ENCODE measurements around the gene FAM135A.
"Not testable (repeated sequence)": the region's sequence is repeated elsewhere in the genome, so short reads cannot be mapped to it uniquely, and the experiment has no call there.

FAM135A gene

DNA sequence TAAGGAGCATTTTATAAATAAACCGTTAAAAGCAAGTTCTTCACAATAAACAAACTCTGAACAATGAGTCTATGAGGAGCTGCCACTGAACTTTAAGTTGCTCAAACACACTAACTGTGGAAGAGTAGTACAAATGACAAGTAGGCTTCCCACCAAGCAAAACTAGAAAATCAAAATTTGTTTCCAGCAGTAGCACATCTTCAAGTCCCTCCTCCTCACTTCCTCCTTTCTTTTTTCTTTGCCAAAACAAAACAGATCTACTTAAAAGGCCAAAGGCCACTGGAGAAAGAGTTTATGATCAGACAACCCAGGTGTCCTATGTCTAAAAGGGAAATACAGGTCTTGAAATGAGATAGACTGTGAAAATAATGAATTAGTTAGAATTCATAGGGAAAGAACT is 17.1 kb upstream of the FAM135A start:
- DNase-seq (ENCODE audit: low read depth in 2 of 2), result no peak

DNA sequence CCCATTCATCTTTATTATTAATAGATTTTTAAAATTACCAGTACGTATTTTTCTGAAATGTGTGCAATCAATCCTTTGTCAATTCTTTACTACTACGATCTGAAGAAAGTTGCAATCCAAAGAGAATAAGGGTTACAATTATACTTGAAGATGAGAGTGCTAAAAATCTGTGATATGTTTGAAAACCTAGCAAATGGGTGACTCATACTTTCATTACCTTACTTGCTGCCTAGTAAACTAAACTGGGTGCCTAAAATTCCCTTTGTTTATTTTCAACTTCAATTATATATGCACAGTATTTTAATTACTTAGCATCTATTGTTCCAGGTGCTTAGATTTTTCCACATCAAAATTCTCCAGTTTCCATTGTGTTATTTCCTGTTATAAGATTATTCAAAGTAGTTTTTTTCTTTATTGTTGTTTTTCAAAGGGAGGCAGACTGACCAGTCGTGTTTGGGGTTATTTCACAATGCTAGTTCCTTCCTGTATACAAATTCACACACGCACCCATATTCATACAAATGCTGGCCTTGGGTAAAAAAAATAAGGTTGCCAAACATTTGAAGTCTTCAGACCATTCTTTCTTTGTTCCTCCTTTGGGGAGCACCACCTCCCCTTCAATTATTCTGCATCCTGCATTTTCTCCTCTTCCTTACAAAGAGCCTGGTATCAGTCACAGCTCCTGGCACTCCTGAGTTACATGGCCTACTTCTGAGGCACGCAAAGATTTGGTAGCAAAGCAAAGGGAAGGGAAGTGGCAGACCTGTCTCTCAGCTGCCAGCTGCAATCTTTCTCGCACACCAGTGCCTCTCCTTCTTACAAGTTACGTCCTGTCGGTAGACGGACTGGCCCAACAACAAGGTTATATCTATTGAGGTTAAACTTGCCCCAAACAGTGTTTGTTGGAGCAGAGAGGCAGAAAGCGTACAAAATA is 16.2 kb upstream of the FAM135A start:
- no peak for DNase-seq (ENCODE audit: low read depth in 2 of 2)

- DNase-seq (ENCODE audit: low read depth in 2 of 2), result no peak
Observed at GRCh38 chr6:70398783-70399728, 14.3 kb upstream of the FAM135A start.

- no peak for DNase-seq (ENCODE audit: low read depth in 2 of 2)
Observed at GRCh38 chr6:70404658-70405057, 8.7 kb upstream of the FAM135A start.

GRCh38 chr6:70409216-70409615 is 4.1 kb upstream of the FAM135A start:
- no peak for DNase-seq (ENCODE audit: low read depth in 2 of 2)

DNA sequence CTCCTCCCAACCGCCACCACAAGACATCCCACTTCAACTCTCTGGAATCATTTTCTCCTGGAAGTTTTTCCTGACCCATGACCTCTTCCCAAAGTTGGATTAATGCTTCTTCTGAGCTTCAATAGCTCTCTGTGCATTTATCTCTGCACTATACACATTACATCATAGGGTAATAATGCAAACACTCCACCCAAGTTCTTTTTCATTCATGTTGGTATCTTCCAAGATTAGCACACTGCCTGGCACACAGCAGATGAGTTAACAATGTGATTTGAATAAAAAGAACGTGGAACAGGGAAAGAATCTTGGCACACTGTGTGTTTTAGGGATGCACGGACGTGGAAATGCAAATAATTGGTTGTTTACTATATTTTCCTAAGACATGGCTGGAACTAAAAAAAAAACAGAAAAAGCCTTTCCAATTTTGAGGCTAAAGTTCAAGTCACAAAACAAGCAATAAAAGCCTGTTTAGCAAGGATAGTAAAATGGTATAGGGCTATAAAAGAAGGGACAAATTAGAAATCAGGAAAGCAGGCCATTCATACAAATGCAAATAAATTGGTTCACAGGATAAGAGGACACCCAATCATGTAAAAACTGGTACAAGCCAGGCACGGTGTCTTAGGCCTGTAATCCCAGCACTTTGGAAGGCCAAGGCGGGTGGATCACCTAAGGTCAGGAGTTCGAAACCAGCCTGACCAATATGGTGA is 1.6 kb upstream of the FAM135A start:
- DNase-seq (ENCODE audit: low read depth in 2 of 2), result no peak

GRCh38 chr6:70412252-70413113 is 825 bp upstream of the FAM135A start:
- DNase-seq (ENCODE audit: low read depth in 2 of 2), result no peak

DNA sequence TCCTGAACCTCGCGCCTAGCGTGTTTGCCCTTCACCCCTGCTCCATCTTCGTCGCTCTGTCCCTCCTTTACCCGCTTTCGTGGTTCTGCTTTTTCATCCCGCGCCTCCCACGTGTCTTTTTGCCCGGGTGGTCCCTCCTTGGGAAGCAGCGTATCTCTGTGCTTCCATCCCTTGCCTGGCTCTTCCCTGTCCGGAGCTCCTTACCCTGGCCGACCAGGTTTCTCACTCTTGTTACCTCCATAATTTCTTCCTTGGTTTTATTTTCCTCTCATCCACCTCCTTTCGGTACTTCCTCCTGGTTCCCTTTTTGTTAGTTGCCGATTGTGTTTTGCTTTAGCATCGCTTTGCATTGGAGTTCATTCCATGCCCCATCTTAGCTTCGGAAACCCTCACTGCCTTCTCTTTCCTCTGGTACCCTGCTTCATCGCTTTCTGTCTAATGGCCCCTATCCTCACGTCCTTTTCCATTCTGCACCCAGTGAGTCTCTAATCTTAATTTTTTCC is 735 bp downstream of the FAM135A start:
- no peak for DNase-seq (ENCODE audit: low read depth in 2 of 2)

DNA sequence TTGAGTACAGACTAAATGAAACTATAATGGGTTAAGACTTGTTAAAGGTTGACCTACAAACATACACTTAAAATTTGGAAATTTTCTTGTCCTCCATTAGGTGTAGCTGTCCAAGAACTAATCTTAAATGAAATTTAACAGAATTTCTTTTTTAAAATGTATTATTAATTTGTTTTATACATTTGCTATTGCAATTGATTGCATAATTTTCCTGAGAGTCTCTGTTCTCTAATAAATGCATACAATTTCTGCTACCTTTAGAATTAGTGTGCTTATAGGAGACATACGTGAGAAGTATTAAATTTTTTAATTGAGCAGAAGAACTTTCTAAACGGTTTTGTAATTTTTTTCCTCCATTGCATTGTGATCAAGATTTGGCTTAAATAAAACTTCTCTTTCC is 1.5 kb downstream of the FAM135A start:
- no peak for DNase-seq (ENCODE audit: low read depth in 2 of 2)

- DNase-seq (ENCODE audit: low read depth in 2 of 2), result no peak
Observed at GRCh38 chr6:70415247-70415646, 1.9 kb downstream of the FAM135A start.

- DNase-seq (ENCODE audit: low read depth in 2 of 2), result no peak
Observed at GRCh38 chr6:70415660-70416059, 2.4 kb downstream of the FAM135A start.

- no peak for DNase-seq (ENCODE audit: low read depth in 2 of 2)
Observed at GRCh38 chr6:70421509-70421908, 8.2 kb downstream of the FAM135A start.

DNA sequence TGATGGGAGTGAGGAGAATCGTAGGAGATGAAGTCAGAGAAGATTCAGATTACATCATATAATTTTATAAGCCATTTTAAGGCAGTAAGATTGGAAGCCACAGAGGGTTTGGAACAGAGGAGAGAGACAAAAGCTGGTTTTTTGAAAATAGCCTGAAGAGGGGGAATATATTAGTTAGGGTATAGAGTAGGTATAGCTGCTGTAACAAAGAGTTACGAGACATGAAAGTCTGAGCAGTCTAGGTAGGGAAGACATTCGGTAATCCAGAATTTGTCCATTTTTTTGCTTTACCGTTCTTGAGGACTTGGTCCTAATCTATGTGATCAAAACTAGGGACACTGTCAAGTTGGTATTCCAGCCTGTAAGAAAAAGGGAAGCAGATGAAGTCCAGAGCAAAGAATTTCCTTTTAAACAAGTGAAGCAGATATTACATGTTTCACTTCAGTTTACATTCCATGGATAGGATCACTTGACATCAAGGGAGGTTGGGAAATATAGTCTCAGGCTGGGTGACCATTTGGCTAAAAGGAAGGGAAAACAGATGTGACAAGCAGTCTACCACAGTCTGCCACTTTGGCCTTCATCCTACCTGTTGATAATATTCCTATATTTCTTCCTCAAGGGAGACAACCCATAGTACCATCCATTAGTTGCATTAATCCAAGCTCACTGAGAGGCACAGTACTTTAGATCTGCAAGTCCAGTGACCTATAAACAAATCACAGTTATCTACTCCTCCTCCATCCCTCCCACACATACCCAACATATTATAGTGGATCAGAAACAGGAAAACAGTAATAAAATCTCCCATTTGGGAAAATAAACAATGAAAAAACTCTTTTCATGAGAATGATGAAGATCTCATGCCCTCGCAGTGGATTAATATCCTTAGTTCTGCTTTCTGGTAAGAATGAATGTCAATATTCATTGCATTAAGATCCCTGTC is 10.2 kb downstream of the FAM135A start:
- DNase-seq (ENCODE audit: low read depth in 2 of 2), result no peak

DNA sequence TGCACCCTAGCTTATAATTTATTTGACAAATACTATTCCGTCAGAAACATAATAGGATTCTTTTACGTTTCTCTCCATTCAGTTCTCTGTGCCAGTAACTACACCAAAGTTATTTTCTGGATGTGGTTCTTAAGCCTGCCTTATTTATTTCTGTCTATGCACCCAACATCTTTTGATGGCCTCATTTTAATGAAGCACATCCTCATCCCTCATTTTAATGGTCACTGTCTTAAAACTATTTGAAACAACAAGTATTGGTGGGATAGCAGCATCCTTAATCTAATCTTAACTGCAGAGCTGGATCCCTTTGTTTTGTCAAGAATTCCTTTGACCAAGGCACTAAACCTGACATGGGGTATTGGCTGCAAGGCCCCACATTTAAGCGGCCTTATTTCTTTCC is 11.0 kb downstream of the FAM135A start:
- DNase-seq (ENCODE audit: low read depth in 2 of 2), result no peak

GRCh38 chr6:70436320-70436719 is 23.0 kb downstream of the FAM135A start:
- DNase-seq (ENCODE audit: low read depth in 2 of 2), result no peak

DNA sequence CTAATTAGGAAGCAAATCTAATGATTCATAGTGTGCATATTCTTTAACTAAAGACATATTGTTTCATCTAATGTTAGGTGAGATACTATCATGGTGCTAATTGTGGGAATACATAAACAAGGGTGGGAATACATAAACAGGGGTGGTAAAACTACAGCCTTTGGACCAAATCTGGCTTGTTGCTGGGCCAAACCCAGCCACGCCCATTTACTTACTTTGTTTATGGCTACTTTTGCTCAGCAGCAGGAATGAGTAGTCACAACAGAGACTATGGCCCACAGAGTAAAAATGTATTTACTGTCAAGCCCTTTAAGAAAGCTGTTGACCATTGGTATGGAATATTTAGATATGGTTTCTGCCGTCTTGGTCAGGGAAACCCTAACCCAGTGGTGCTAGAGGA is 31.7 kb downstream of the FAM135A start:
- no peak for DNase-seq (ENCODE audit: low read depth in 2 of 2)

GRCh38 chr6:70447343-70448070 is 34.2 kb downstream of the FAM135A start:
- not testable (repeated sequence) for DNase-seq (ENCODE audit: low read depth in 2 of 2)

DNA sequence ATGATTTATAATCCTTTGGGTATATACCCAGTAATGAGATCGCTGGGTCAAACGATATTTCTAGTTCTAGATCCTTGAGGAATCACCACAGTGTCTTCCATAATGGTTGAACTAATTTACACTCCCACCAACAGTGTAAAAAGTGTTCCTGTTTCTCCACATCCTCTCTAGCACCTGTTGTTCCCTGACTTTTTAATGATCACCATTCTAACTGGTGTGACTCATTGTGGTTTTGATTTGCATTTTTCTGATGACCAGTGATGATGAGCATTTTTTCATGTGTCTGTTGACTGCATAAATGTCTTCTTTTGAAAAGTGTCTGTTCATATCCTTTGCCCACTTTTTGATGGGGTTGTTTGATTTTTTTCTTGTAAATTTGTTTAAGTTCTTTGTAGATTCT is 40.6 kb downstream of the FAM135A start:
- not testable (repeated sequence) for DNase-seq (ENCODE audit: low read depth in 2 of 2)

GRCh38 chr6:70456735-70457134 is 43.4 kb downstream of the FAM135A start:
- no peak for DNase-seq (ENCODE audit: low read depth in 2 of 2)

Measured in activated CD8-positive, alpha-beta memory T cell treated with anti-CD3 and anti-CD28 coated beads for 4 hours (primary cell).